ENCODE data around the gene CXADR.

The CXADR gene

GRCh38 chr21:17612565-17613241 is 99.9 kb downstream of the CXADR start, which contains the start of gene BTG3:
BTG3 (minus strand) TSS chr21:17612901; CDS start chr21:17609144, 3,757 bp downstream.
- Histone ChIP-seq H3K4me1 (ENCODE audit: control insufficient read depth, insufficient read depth, low read length) (peaks cover 5% of the 10 kb centered on the region), H3K27me3 (ENCODE audit: control insufficient read depth, insufficient read depth, low read length, poor library complexity, severe bottlenecking) (peaks cover 13% of the 10 kb centered on the region), H3K9me3 (ENCODE audit: control insufficient read depth, low read length) (no peaks in the 10 kb centered on the region), H3K36me3 (ENCODE audit: control insufficient read depth, insufficient read depth, low read length) (peaks cover 6% of the 10 kb centered on the region), H3K4me3 (ENCODE audit: insufficient read depth, low read depth, low read length) (peak within 1 kb of the TSS; percentile 89), H3K27ac (ENCODE audit: insufficient read depth, low read depth, low read length, poor library complexity, severe bottlenecking) (peak within 1 kb of the TSS; percentile 54)
- WGBS, 2 experiments: 1 to 2% methylated on average over 102 of the region's 102 CpGs

GRCh38 chr21:17613242-17613676 is 100.4 kb downstream of the CXADR start:
- peak overlapping the region; percentile 89 for H3K4me3 ChIP-seq (ENCODE audit: insufficient read depth, low read depth, low read length)
- 43 to 51% methylated on average over 16 of the region's 16 CpGs for WGBS, 2 experiments
- no peak overlapping the region for H3K27ac ChIP-seq (ENCODE audit: insufficient read depth, low read depth, low read length, poor library complexity, severe bottlenecking)
- H3K36me3 ChIP-seq (ENCODE audit: control insufficient read depth, insufficient read depth, low read length): peaks cover under 1% of the 10 kb centered on the region
- H3K4me1 ChIP-seq (ENCODE audit: control insufficient read depth, insufficient read depth, low read length): peaks cover 5% of the 10 kb centered on the region
- no peaks in the 10 kb centered on the region for H3K9me3 ChIP-seq (ENCODE audit: control insufficient read depth, low read length)
- H3K27me3 ChIP-seq (ENCODE audit: control insufficient read depth, insufficient read depth, low read length, poor library complexity, severe bottlenecking): peaks cover 13% of the 10 kb centered on the region

- Histone ChIP-seq H3K4me1 (ENCODE audit: control insufficient read depth, insufficient read depth, low read length) (no peaks in the 10 kb centered on the region), H3K9me3 (ENCODE audit: control insufficient read depth, low read length) (no peaks in the 10 kb centered on the region), H3K4me3 (ENCODE audit: insufficient read depth, low read depth, low read length) (no peak overlapping the region), H3K27me3 (ENCODE audit: control insufficient read depth, insufficient read depth, low read length, poor library complexity, severe bottlenecking) (peaks cover 11% of the 10 kb centered on the region), H3K36me3 (ENCODE audit: control insufficient read depth, insufficient read depth, low read length) (no peaks in the 10 kb centered on the region), H3K27ac (ENCODE audit: insufficient read depth, low read depth, low read length, poor library complexity, severe bottlenecking) (no peak overlapping the region)
- 96 to 100% methylated on average over 1 of the region's 1 CpG for WGBS, 2 experiments
Measured at GRCh38 chr21:17616831-17617230, 104.0 kb downstream of the CXADR start.

GRCh38 chr21:17622018-17622417 is 109.2 kb downstream of the CXADR start:
- no peaks in the 10 kb centered on the region for H3K4me1 ChIP-seq (ENCODE audit: control insufficient read depth, insufficient read depth, low read length)
- 85 to 89% methylated on average over 2 of the region's 2 CpGs for WGBS, 2 experiments
- H3K27ac ChIP-seq (ENCODE audit: insufficient read depth, low read depth, low read length, poor library complexity, severe bottlenecking): no peak overlapping the region
- no peaks in the 10 kb centered on the region for H3K36me3 ChIP-seq (ENCODE audit: control insufficient read depth, insufficient read depth, low read length)
- H3K4me3 ChIP-seq (ENCODE audit: insufficient read depth, low read depth, low read length): no peak overlapping the region
- H3K27me3 ChIP-seq (ENCODE audit: control insufficient read depth, insufficient read depth, low read length, poor library complexity, severe bottlenecking): no peaks in the 10 kb centered on the region
- no peaks in the 10 kb centered on the region for H3K9me3 ChIP-seq (ENCODE audit: control insufficient read depth, low read length)

GRCh38 chr21:17631195-17631594 is 118.4 kb downstream of the CXADR start:
- no peaks in the 10 kb centered on the region for H3K9me3 ChIP-seq (ENCODE audit: control insufficient read depth, low read length)
- no peaks in the 10 kb centered on the region for H3K4me1 ChIP-seq (ENCODE audit: control insufficient read depth, insufficient read depth, low read length)
- H3K27me3 ChIP-seq (ENCODE audit: control insufficient read depth, insufficient read depth, low read length, poor library complexity, severe bottlenecking): no peaks in the 10 kb centered on the region
- no peak overlapping the region for H3K27ac ChIP-seq (ENCODE audit: insufficient read depth, low read depth, low read length, poor library complexity, severe bottlenecking)
- 85 to 90% methylated on average over 4 of the region's 4 CpGs for WGBS, 2 experiments
- H3K36me3 ChIP-seq (ENCODE audit: control insufficient read depth, insufficient read depth, low read length): no peaks in the 10 kb centered on the region
- no peak overlapping the region for H3K4me3 ChIP-seq (ENCODE audit: insufficient read depth, low read depth, low read length)

- Histone ChIP-seq H3K27me3 (ENCODE audit: control insufficient read depth, insufficient read depth, low read length, poor library complexity, severe bottlenecking) (no peaks in the 10 kb centered on the region), H3K4me3 (ENCODE audit: insufficient read depth, low read depth, low read length) (no peak overlapping the region), H3K27ac (ENCODE audit: insufficient read depth, low read depth, low read length, poor library complexity, severe bottlenecking) (no peak overlapping the region), H3K9me3 (ENCODE audit: control insufficient read depth, low read length) (no peaks in the 10 kb centered on the region), H3K36me3 (ENCODE audit: control insufficient read depth, insufficient read depth, low read length) (no peaks in the 10 kb centered on the region), H3K4me1 (ENCODE audit: control insufficient read depth, insufficient read depth, low read length) (no peaks in the 10 kb centered on the region)
- WGBS, 2 experiments: 71 to 73% methylated on average over 4 of the region's 4 CpGs
Measured at GRCh38 chr21:17636711-17637110, 123.9 kb downstream of the CXADR start.

- no peaks in the 10 kb centered on the region for H3K27me3 ChIP-seq (ENCODE audit: control insufficient read depth, insufficient read depth, low read length, poor library complexity, severe bottlenecking)
- no peak overlapping the region for H3K27ac ChIP-seq (ENCODE audit: insufficient read depth, low read depth, low read length, poor library complexity, severe bottlenecking)
- no peaks in the 10 kb centered on the region for H3K4me1 ChIP-seq (ENCODE audit: control insufficient read depth, insufficient read depth, low read length)
- H3K36me3 ChIP-seq (ENCODE audit: control insufficient read depth, insufficient read depth, low read length): no peaks in the 10 kb centered on the region
- H3K9me3 ChIP-seq (ENCODE audit: control insufficient read depth, low read length): no peaks in the 10 kb centered on the region
- WGBS, 2 experiments: 88 to 95% methylated on average over 2 of the region's 2 CpGs
- H3K4me3 ChIP-seq (ENCODE audit: insufficient read depth, low read depth, low read length): no peak overlapping the region
Measured at GRCh38 chr21:17640821-17641220, 128.0 kb downstream of the CXADR start.
